Fibroblast of lung (primary cell): ENCODE results near the gene ADIRF.

Experiments used
- EZH2 ChIP-seq: IDR thresholded peaks from 2 replicates; pipeline ENCODE4 v1.5.1; 2012; ENCODE audit warnings: low read length, control low read depth, mild to moderate bottlenecking; ENCODE audit errors: missing control alignments
- TF ChIP-seq, protein P1 (sequence below), 2 donors: IDR thresholded peaks in 1 of 2; conservative IDR thresholded peaks in 1 of 2; 1 replicate in 1 of 2; 2 replicates in 1 of 2; pipeline ENCODE4 v1.5.1; 2011 to 2012; ENCODE audit warnings: low read length in 2 of 2, control low read depth in 1 of 2, inconsistent platforms in 1 of 2, low read depth in 1 of 2, mild to moderate bottlenecking in 1 of 2

DNA sequence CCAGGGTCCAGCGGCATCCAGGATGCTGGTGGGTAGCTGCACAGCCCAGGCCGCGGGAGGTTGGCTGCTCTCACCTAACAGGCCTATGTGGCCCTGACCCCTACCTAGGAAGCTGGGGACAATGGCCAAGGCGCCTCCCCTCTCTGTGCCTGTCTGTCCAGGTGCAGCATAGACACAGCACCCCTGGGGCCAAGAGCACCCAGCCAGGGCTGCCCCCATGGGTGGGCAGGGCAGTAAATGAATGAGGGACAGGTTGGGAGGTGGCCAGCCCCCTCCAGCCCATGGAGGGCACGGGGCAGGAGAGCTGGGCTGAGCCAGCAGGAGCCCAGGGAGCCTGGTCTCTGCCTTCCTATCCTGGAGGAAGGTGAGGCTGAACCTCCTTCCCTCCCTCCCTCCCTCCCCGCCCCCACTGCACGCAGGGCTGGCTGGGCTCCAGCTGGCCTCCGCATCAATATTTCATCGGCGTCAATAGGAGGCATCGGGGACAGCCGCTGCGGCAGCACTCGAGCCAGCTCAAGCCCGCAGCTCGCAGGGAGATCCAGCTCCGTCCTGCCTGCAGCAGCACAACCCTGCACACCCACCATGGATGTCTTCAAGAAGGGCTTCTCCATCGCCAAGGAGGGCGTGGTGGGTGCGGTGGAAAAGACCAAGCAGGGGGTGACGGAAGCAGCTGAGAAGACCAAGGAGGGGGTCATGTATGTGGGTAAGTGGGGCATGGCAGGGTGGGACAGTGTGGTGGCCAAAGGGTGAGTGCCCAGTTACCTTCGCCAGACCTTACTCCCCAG, 10.0 kb upstream of the ADIRF start, which contains the start of gene SNCG:
- TF ChIP-seq, protein P1, sequence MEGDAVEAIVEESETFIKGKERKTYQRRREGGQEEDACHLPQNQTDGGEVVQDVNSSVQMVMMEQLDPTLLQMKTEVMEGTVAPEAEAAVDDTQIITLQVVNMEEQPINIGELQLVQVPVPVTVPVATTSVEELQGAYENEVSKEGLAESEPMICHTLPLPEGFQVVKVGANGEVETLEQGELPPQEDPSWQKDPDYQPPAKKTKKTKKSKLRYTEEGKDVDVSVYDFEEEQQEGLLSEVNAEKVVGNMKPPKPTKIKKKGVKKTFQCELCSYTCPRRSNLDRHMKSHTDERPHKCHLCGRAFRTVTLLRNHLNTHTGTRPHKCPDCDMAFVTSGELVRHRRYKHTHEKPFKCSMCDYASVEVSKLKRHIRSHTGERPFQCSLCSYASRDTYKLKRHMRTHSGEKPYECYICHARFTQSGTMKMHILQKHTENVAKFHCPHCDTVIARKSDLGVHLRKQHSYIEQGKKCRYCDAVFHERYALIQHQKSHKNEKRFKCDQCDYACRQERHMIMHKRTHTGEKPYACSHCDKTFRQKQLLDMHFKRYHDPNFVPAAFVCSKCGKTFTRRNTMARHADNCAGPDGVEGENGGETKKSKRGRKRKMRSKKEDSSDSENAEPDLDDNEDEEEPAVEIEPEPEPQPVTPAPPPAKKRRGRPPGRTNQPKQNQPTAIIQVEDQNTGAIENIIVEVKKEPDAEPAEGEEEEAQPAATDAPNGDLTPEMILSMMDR (conservative IDR thresholded peaks at IDR 0.05 in 1 of 2, IDR thresholded peaks at IDR 0.05 in 1 of 2; ENCODE audit: low read depth in 1 of 2, low read length in 2 of 2) = no peak
- TF ChIP-seq EZH2 = no peak
